ENCODE data around the gene GRID2IP.

DNA sequence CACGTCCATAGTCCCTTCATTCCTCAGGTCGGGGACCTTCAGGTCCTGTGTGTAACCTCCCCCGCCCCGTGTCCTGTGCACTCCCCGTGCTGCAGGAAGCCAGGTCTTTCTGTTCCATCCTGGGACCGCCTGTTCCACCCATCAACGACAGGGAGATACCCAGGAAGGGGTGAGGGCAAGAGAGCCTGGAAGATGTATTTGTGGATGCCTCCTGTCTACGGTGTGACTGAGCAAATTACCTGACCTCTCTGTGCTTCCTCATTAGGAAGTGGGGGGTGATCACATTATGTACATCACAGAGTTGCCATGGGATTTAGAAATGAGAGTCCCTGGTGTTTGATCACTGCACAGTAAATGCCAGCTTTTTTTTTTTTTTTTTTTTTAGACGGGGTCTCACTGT, 46.3 kb downstream of the GRID2IP start:
- TF ChIP-seq, protein P1, sequence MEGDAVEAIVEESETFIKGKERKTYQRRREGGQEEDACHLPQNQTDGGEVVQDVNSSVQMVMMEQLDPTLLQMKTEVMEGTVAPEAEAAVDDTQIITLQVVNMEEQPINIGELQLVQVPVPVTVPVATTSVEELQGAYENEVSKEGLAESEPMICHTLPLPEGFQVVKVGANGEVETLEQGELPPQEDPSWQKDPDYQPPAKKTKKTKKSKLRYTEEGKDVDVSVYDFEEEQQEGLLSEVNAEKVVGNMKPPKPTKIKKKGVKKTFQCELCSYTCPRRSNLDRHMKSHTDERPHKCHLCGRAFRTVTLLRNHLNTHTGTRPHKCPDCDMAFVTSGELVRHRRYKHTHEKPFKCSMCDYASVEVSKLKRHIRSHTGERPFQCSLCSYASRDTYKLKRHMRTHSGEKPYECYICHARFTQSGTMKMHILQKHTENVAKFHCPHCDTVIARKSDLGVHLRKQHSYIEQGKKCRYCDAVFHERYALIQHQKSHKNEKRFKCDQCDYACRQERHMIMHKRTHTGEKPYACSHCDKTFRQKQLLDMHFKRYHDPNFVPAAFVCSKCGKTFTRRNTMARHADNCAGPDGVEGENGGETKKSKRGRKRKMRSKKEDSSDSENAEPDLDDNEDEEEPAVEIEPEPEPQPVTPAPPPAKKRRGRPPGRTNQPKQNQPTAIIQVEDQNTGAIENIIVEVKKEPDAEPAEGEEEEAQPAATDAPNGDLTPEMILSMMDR (optimal IDR thresholded peaks at IDR 0.05 in 1 of 3, IDR thresholded peaks at IDR 0.05 in 1 of 3, conservative IDR thresholded peaks at IDR 0.05 in 1 of 3; ENCODE audit: extremely low read depth in 1 of 3, insufficient read depth in 2 of 3, low read length in 3 of 3), result no peak
- TF ChIP-seq EZH2 (IDR thresholded peaks at IDR 0.05; ENCODE audit: low read length), result no peak

All from keratinocyte (primary cell).